CD14-positive monocyte (primary cell): ENCODE data around the gene ZNF440. TPM values are rescaled to one million over a fixed set of nuclear protein-coding genes. Genes with fewer than 3 reads are reported as not detected.

Source experiments
- DNase-seq, 3 donors: peaks; one replicate each; pipeline ENCODE4 v3.0.0-alpha.2; 2011 to 2022
- H2AFZ ChIP-seq: 2 replicates; pipeline ENCODE4 v1.6.0; 2012; ENCODE audit warnings: mild to moderate bottlenecking, low read depth, low read length, inconsistent platforms; ENCODE audit not compliant: insufficient read depth, poor library complexity, severe bottlenecking
- H3K27ac ChIP-seq, 2 donors: 1 replicate in 1 of 2; 2 replicates in 1 of 2; pipeline ENCODE4 v1.5.1; 2012 to 2013; ENCODE audit warnings: low read length in 2 of 2, control low read depth in 1 of 2, inconsistent platforms in 1 of 2, low read depth in 1 of 2, mild to moderate bottlenecking in 1 of 2
- H3K27me3 ChIP-seq, 2 donors: one replicate each; pipeline versions ENCODE4 v1.6.0 to v1.6.1; 2011 to 2013; ENCODE audit warnings: low read length in 2 of 2; ENCODE audit not compliant: control insufficient read depth in 2 of 2, insufficient read depth in 2 of 2
- H3K36me3 ChIP-seq, 2 donors: replicated peaks in 1 of 2; 1 replicate in 1 of 2; 2 replicates in 1 of 2; pipeline versions ENCODE4 v1.5.1 to v1.6.1; 2012 to 2013; ENCODE audit warnings: low read length in 2 of 2, control low read depth in 1 of 2, inconsistent platforms in 1 of 2, mild to moderate bottlenecking in 1 of 2; ENCODE audit not compliant: insufficient read depth in 2 of 2, control insufficient read depth in 1 of 2
- H3K4me1 ChIP-seq, 2 donors: 1 replicate in 1 of 2; 2 replicates in 1 of 2; pipeline versions ENCODE4 v1.5.1 to v1.6.1; 2012 to 2013; ENCODE audit warnings: low read length in 2 of 2, control low read depth in 1 of 2, inconsistent platforms in 1 of 2, mild to moderate bottlenecking in 1 of 2, moderate library complexity in 1 of 2; ENCODE audit not compliant: insufficient read depth in 2 of 2, control insufficient read depth in 1 of 2
- H3K4me2 ChIP-seq: replicated peaks from 2 replicates; pipeline ENCODE3; 2012; ENCODE audit warnings: low read length, moderate library complexity, mild to moderate bottlenecking; ENCODE audit not compliant: poor library complexity, severe bottlenecking; ENCODE audit errors: extremely low read depth
- H3K4me3 ChIP-seq, 3 experiments: fragments of 200-600 bp in 1 of 3; sonication (generic) in 1 of 3; replicated peaks in 1 of 3; 1 replicate in 2 of 3; 2 replicates in 1 of 3; pipeline ENCODE4 v1.5.1; 2011 to 2013; ENCODE audit warnings: low read length in 3 of 3, mild to moderate bottlenecking in 3 of 3, control low read depth in 2 of 3, low read depth in 2 of 3, inconsistent platforms in 1 of 3, moderate library complexity in 1 of 3
- H3K79me2 ChIP-seq: 2 replicates; pipeline ENCODE4 v1.6.0; 2012; ENCODE audit warnings: mild to moderate bottlenecking, control low read depth, inconsistent platforms, low read length, moderate library complexity; ENCODE audit not compliant: insufficient read depth
- H3K9ac ChIP-seq: 2 replicates; pipeline ENCODE4 v1.6.0; 2017; ENCODE audit warnings: low read length, mild to moderate bottlenecking; ENCODE audit not compliant: insufficient read depth, poor library complexity, severe bottlenecking
- H3K9me3 ChIP-seq, 2 donors: replicated peaks in 1 of 2; 1 replicate in 1 of 2; 2 replicates in 1 of 2; pipeline versions ENCODE4 v1.5.1 to v1.6.1; 2012 to 2013; ENCODE audit warnings: low read length in 2 of 2, control low read depth in 1 of 2; ENCODE audit not compliant: control insufficient read depth in 1 of 2, insufficient read depth in 1 of 2
- H4K20me1 ChIP-seq: 2 replicates; pipeline ENCODE4 v1.6.0; 2012; ENCODE audit warnings: mild to moderate bottlenecking, low read length, control low read depth, moderate library complexity; ENCODE audit not compliant: insufficient read depth
- H3K27ac Mint-ChIP-seq, 7 donors: one replicate each; pipeline ENCODE4 v1.8.0; 2020; ENCODE audit warnings: mild to moderate bottlenecking in 7 of 7, mixed read lengths in 7 of 7, moderate library complexity in 6 of 7, inconsistent platforms in 2 of 7
- H3K27me3 Mint-ChIP-seq, 3 donors: one replicate each; pipeline ENCODE4 v1.8.0; 2021 to 2022; ENCODE audit warnings: low read depth in 3 of 3, mild to moderate bottlenecking in 3 of 3, mixed read lengths in 3 of 3, moderate library complexity in 3 of 3, inconsistent platforms in 1 of 3
- H3K36me3 Mint-ChIP-seq, 2 donors: one replicate each; pipeline ENCODE4 v1.8.0; 2020; ENCODE audit warnings: mixed read lengths in 2 of 2, inconsistent platforms in 1 of 2, mild to moderate bottlenecking in 1 of 2
- H3K4me1 Mint-ChIP-seq: one replicate; pipeline ENCODE4 v1.8.0; 2020; ENCODE audit warnings: mild to moderate bottlenecking, mixed read lengths
- H3K4me3 Mint-ChIP-seq, 2 donors: one replicate each; pipeline ENCODE4 v1.8.0; 2020; ENCODE audit warnings: mild to moderate bottlenecking in 2 of 2, mixed read lengths in 2 of 2, moderate library complexity in 1 of 2
- H3K9me3 Mint-ChIP-seq, 7 donors: one replicate each; pipeline ENCODE4 v1.8.0; 2020 to 2022; ENCODE audit warnings: mixed read lengths in 7 of 7, mild to moderate bottlenecking in 6 of 7, moderate library complexity in 6 of 7, inconsistent platforms in 2 of 7
- WGBS: methylation state at CpG from one replicate; pipeline ENCODE4 v1.1.5; 2013; ENCODE audit warnings: missing lambda C conversion rate; ENCODE audit not compliant: insufficient coverage; 5-methylcytosine and 5-hydroxymethylcytosine counted together
- intact Hi-C, 2 donors: fragments of 100-400 bp; cut with micrococcal nuclease; formaldehyde crosslinking; loops; one replicate each; pipeline versions ENCODE4 v1.15.0 to v1.15.1; 2023
- polyA plus RNA-seq, 3 donors: library from polyadenylated mRNA; depleted of rRNA in 1 of 3; unstranded in 2 of 3; stranded (reverse) in 1 of 3; fragments of 300-500 nt in 2 of 3; fragments of >200 nt in 1 of 3; fragmentation: Illumina TruSeq in 2 of 3; gene quantifications; 1 replicate in 2 of 3; 2 replicates in 1 of 3; pipeline ENCODE4 v1.2.3, GENCODE V29; 2012 to 2021
- TF ChIP-seq, protein P1 (sequence below): fragments of 200-600 bp; IDR thresholded peaks from one replicate; pipeline ENCODE4 v1.8.0; 2022; ENCODE audit warnings: antibody characterized with exemption, mild to moderate bottlenecking

The ZNF440 gene
- polyA plus RNA-seq, 3 donors: 2.4 to 4.1 (median 3.4) TPM

DNA sequence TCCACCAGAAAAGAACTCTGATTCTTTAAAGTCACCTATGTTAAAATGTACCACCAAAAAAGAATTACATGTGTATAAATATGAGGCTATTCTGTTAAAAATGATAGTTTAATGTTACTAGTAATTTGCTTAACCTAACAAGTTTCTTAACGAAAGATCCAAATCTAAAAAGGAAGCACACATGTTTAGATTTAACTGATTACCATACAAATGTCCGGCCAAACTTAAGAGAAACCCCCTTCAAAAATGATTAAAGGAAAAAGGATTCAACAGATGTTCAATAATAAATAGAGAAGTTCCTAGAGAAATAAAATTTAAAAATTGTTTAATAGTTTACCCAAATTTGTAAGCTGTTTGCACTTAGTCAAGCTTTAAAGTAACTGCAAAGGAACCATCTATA is 68.5 kb downstream of the ZNF440 start:
- TF ChIP-seq, protein P1, sequence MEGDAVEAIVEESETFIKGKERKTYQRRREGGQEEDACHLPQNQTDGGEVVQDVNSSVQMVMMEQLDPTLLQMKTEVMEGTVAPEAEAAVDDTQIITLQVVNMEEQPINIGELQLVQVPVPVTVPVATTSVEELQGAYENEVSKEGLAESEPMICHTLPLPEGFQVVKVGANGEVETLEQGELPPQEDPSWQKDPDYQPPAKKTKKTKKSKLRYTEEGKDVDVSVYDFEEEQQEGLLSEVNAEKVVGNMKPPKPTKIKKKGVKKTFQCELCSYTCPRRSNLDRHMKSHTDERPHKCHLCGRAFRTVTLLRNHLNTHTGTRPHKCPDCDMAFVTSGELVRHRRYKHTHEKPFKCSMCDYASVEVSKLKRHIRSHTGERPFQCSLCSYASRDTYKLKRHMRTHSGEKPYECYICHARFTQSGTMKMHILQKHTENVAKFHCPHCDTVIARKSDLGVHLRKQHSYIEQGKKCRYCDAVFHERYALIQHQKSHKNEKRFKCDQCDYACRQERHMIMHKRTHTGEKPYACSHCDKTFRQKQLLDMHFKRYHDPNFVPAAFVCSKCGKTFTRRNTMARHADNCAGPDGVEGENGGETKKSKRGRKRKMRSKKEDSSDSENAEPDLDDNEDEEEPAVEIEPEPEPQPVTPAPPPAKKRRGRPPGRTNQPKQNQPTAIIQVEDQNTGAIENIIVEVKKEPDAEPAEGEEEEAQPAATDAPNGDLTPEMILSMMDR: no peak
- H3K9me3 Mint-ChIP-seq: peaks cover 17 to 38% (median 31%) of the 10 kb centered on the region in 7 donors
- WGBS: no CpG with 5 or more reads among the region's 2 CpGs

More for the DNA sequence above, 68.5 kb downstream of the ZNF440 start:
- Histone ChIP-seq H3K4me2 (no peak overlapping the region), H3K4me3 (no peak overlapping the region), H3K9ac (no peak overlapping the region), H2AFZ (no peak overlapping the region), H4K20me1 (no peaks in the 10 kb centered on the region), H3K79me2 (no peaks in the 10 kb centered on the region), H3K4me1 (peaks cover 8% of the 10 kb centered on the region in 2 donors), H3K27me3 (no peaks in the 10 kb centered on the region), H3K36me3 (no peaks in the 10 kb centered on the region), H3K9me3 (peaks cover 10 to 22% of the 10 kb centered on the region in 2 donors), H3K27ac (no peak overlapping the region)
- no peak for DNase-seq
- H3K4me3 Mint-ChIP-seq: no peak overlapping the region
- no peaks in the 10 kb centered on the region for H3K36me3 Mint-ChIP-seq
- intact Hi-C loops: loop anchor here in 1 of 2 donors (2.0 to 5.0 kb wide), 2 partner anchors 85 to 258 kb away; partner anchors contain the start of genes ZNF20 and ZNF491
- H3K27ac Mint-ChIP-seq: no peak overlapping the region
- peaks cover 2 to 9% (median 2%) of the 10 kb centered on the region in 3 donors for H3K27me3 Mint-ChIP-seq
- peaks cover 9% of the 10 kb centered on the region for H3K4me1 Mint-ChIP-seq

Other genes starting within 250 kb of the ZNF440 start
- 10 to 100 TPM; 20.1 to 58.2 (median 31.2) TPM for gene ACP5, start 236.6 kb upstream of the ZNF440 start, polyA plus RNA-seq
- 1 to 10 TPM; 1.7 to 3.7 (median 3.4) TPM for gene ZNF627, start 216.8 kb upstream of the ZNF440 start, polyA plus RNA-seq
- gene ZNF823, start 75.3 kb upstream of the ZNF440 start, polyA plus RNA-seq: under 1 TPM; 0.48 to 0.85 (median 0.67) TPM
- gene ZNF441, start 47.3 kb upstream of the ZNF440 start, polyA plus RNA-seq: 1 to 10 TPM in 1 of 3 donors, under 1 TPM in 2; 0.48 to 1.0 (median 0.95) TPM
- under 1 TPM in 2 of 3 donors, not detected in 1; 0.27 to 0.92 TPM for gene ZNF491, start 15.8 kb upstream of the ZNF440 start, polyA plus RNA-seq
- gene ZNF439, start 34.5 kb downstream of the ZNF440 start, polyA plus RNA-seq: 1 to 10 TPM in 1 of 3 donors, under 1 TPM in 2; 0.31 to 2.1 (median 0.82) TPM
- gene ZNF69, start 73.5 kb downstream of the ZNF440 start, polyA plus RNA-seq: 1 to 10 TPM in 2 of 3 donors, under 1 TPM in 1; 0.98 to 1.7 (median 1.1) TPM
- 10 to 100 TPM in 1 of 3 donors, 1 to 10 TPM in 2; 1.1 to 18.3 (median 1.2) TPM for gene ZNF700, start 110.8 kb downstream of the ZNF440 start, polyA plus RNA-seq
- 1 to 10 TPM; 1.3 to 2.6 (median 1.7) TPM for gene ZNF763, start 150.8 kb downstream of the ZNF440 start, polyA plus RNA-seq
- 1 to 10 TPM in 1 of 3 donors, under 1 TPM in 2; 0.50 to 1.1 (median 0.76) TPM for gene ZNF433, start 221.4 kb downstream of the ZNF440 start, polyA plus RNA-seq
- not detected for gene ZNF878, start 238.7 kb downstream of the ZNF440 start, polyA plus RNA-seq